HG02938 (cell line): Measurements from ENCODE around the gene KIF5A.
"Not testable (repeated sequence)": the region's sequence is repeated elsewhere in the genome, so short reads cannot be mapped to it uniquely, and the experiment has no call there.

Experiments used
- ATAC-seq: cut with Tn5 transposase; IDR thresholded peaks from one replicate; pipeline ENCODE4 v1.9.1; 2021; ENCODE audit warnings: mild to moderate bottlenecking, moderate library complexity; ENCODE audit not compliant: unreplicated experiment

Gene KIF5A

GRCh38 chr12:57581802-57582201 is 32.0 kb downstream of the KIF5A start:
- no peak for ATAC-seq

GRCh38 chr12:57582440-57582839 is 32.6 kb downstream of the KIF5A start:
- ATAC-seq, result no peak

GRCh38 chr12:57583008-57583831 is 33.4 kb downstream of the KIF5A start:
- peak; percentile 95 for ATAC-seq

GRCh38 chr12:57584050-57584449 is 34.2 kb downstream of the KIF5A start:
- ATAC-seq, result no peak

GRCh38 chr12:57584690-57585089 is 34.8 kb downstream of the KIF5A start:
- no peak for ATAC-seq

- no peak for ATAC-seq
These were observed 35.3 kb downstream of the KIF5A start for GRCh38 chr12:57585156-57585555.

GRCh38 chr12:57586128-57586527 is 36.3 kb downstream of the KIF5A start:
- no peak for ATAC-seq

GRCh38 chr12:57586832-57587429 is 37.1 kb downstream of the KIF5A start:
- no peak for ATAC-seq

GRCh38 chr12:57588951-57589610 is 39.2 kb downstream of the KIF5A start:
- ATAC-seq, result not testable (repeated sequence)

GRCh38 chr12:57590479-57590863 is 40.6 kb downstream of the KIF5A start:
- peak; percentile 15 for ATAC-seq

- ATAC-seq, result peak; percentile 74
These were observed 41.3 kb downstream of the KIF5A start, which contains the start of gene PIP4K2C for GRCh38 chr12:57590864-57591781. TSS of gene PIP4K2C (plus strand) at chr12:57591192. CDS start at chr12:57591290, 98 bp downstream.

- ATAC-seq, result no peak
These were observed 42.0 kb downstream of the KIF5A start for GRCh38 chr12:57591782-57592325.

- ATAC-seq, result no peak
These were observed 42.8 kb downstream of the KIF5A start for GRCh38 chr12:57592551-57593165.

GRCh38 chr12:57593187-57593586 is 43.3 kb downstream of the KIF5A start:
- no peak for ATAC-seq

- no peak for ATAC-seq
These were observed 50.6 kb downstream of the KIF5A start for GRCh38 chr12:57600395-57600794.

- no peak for ATAC-seq
These were observed 52.7 kb downstream of the KIF5A start for GRCh38 chr12:57602544-57602943.

GRCh38 chr12:57603324-57603723 is 53.5 kb downstream of the KIF5A start:
- ATAC-seq, result no peak

- ATAC-seq, result no peak
These were observed 54.1 kb downstream of the KIF5A start for GRCh38 chr12:57603815-57604453.

- ATAC-seq, result peak; percentile 53
These were observed 54.7 kb downstream of the KIF5A start, which contains the start of gene DTX3 for GRCh38 chr12:57604454-57604991. TSS of gene DTX3 (plus strand) at chr12:57604824. CDS start at chr12:57606518, 1,694 bp downstream.
